Adipocyte (in vitro differentiated cells): ENCODE measurements around the gene RAP1GAP.
"Not testable (repeated sequence)": the region's sequence is repeated elsewhere in the genome, so short reads cannot be mapped to it uniquely, and the experiment has no call there.

Source experiments
- DNase-seq: peaks from one replicate; pipeline ENCODE4 v3.0.0-alpha.2; 2015; ENCODE audit warnings: low read depth
- H3K27me3 ChIP-seq: replicated peaks from 2 replicates; pipeline ENCODE4 v1.7.0; 2013; ENCODE audit warnings: mild to moderate bottlenecking, low read length, moderate library complexity; ENCODE audit not compliant: control insufficient read depth, insufficient read depth
- H3K36me3 ChIP-seq: 2 replicates; pipeline ENCODE4 v1.7.0; 2013; ENCODE audit warnings: low read length, mild to moderate bottlenecking, moderate library complexity; ENCODE audit not compliant: control insufficient read depth, insufficient read depth, severe bottlenecking
- H3K4me1 ChIP-seq: 2 replicates; pipeline ENCODE4 v1.7.0; 2013; ENCODE audit warnings: mild to moderate bottlenecking, low read length, moderate library complexity; ENCODE audit not compliant: control insufficient read depth, insufficient read depth
- H3K4me3 ChIP-seq: 2 replicates; pipeline ENCODE4 v1.7.0; 2013; ENCODE audit warnings: mild to moderate bottlenecking, low read length, moderate library complexity
- H3K9ac ChIP-seq: 2 replicates; pipeline ENCODE4 v1.7.0; 2013; ENCODE audit warnings: mild to moderate bottlenecking, low read length, moderate library complexity
- H3K9me3 ChIP-seq: 2 replicates; pipeline ENCODE4 v1.7.0; 2013; ENCODE audit warnings: mild to moderate bottlenecking, low read length, moderate library complexity; ENCODE audit not compliant: control insufficient read depth

RAP1GAP gene

GRCh38 chr1:21674957-21675356 lies 5.8 kb upstream of the RAP1GAP start:
- Histone ChIP-seq H3K4me3 (no peak overlapping the region), H3K27me3 (no peaks in the 10 kb centered on the region), H3K9ac (no peak overlapping the region), H3K4me1 (peaks cover 31% of the 10 kb centered on the region), H3K36me3 (peaks cover 19% of the 10 kb centered on the region), H3K9me3 (no peaks in the 10 kb centered on the region)
- DNase-seq, result peak; percentile 24

DNA sequence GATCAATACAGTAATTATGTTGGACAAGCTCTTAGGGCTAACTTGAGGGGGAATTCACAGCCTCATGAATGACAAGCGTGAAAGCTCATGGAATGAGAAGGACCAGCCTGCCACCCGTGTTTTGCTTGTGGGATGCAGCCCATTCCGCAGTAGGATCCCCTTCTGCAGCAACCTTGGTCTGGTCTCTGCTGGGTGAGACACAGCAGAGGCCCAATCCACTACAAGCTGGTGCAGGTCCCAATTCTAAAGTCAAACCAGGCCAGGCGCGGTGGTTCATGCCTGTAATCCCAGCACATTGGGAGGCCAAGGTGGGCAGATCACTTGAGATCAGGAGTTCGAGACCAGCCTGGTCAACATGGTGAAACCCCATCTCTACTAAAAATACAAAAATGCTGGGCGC lies 4.7 kb upstream of the RAP1GAP start:
- peaks cover 28% of the 10 kb centered on the region for H3K4me1 ChIP-seq
- H3K9me3 ChIP-seq, H3K27me3 ChIP-seq, H3K4me3 ChIP-seq, DNase-seq: not testable (repeated sequence)
- H3K9ac ChIP-seq, result peak overlapping the region; percentile 27
- peaks cover 12% of the 10 kb centered on the region for H3K36me3 ChIP-seq

- Histone ChIP-seq H3K4me1 (peaks cover 28% of the 10 kb centered on the region), H3K9me3 (no peaks in the 10 kb centered on the region)
Observed at GRCh38 chr1:21673277-21673780, 4.2 kb upstream of the RAP1GAP start.

DNA sequence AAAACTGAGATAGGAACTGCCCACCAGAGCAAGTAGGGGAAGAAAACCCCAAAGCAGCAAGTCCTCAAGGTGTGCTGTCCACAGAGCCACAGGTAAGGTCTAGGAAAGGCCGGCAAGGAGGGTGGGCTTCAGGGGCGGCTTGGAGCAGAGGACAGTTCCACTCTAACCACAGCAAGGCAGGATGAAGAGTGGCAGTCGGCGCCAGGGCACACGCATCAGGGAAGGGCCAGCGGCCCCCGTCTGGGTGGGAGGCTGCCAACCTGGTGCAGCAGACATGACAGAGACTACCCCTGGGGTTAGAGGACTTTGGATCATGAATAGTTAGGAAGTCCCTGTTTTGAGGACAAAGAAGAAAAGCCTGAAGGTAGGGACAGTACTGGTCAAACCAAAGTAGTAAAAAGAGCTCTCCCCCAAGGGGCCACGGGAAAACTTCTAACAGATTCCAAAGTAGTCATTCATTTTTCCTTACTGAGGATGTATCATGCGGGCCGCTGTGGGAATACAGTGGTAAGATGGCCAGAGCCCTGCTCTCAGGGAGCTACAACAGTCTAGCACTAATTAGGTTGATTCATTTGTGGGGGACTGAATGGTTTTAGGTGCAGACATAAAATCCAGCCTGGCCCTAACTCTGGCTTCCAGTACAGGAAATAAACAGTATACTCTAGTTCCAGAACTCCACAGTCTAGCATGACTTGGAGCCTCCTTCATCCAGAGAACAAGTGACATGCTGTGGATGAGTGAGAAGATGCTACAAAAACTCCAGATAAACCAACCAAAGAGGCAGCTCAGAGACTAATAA lies 3.5 kb upstream of the RAP1GAP start:
- Histone ChIP-seq H3K36me3 (peaks cover 4% of the 10 kb centered on the region), H3K27me3 (no peaks in the 10 kb centered on the region), H3K4me3 (peak overlapping the region; percentile 49), H3K9me3 (no peaks in the 10 kb centered on the region), H3K9ac (peak overlapping the region; percentile 27), H3K4me1 (peaks cover 28% of the 10 kb centered on the region)
- no peak for DNase-seq

More at GRCh38 chr1:21673277-21673780, 4.2 kb upstream of the RAP1GAP start:
- H3K27me3 ChIP-seq, result no peaks in the 10 kb centered on the region
- H3K4me3 ChIP-seq, result peak overlapping the region; percentile 49
- H3K36me3 ChIP-seq, result peaks cover 8% of the 10 kb centered on the region
- peak; percentile 40 for DNase-seq
- H3K9ac ChIP-seq, result peak overlapping the region; percentile 27

GRCh38 chr1:21671915-21672314 lies 2.8 kb upstream of the RAP1GAP start:
- Histone ChIP-seq H3K27me3 (no peaks in the 10 kb centered on the region), H3K4me1 (peaks cover 28% of the 10 kb centered on the region), H3K4me3 (no peak overlapping the region), H3K9me3 (no peaks in the 10 kb centered on the region), H3K36me3 (peaks cover 2% of the 10 kb centered on the region), H3K9ac (no peak overlapping the region)
- DNase-seq, result no peak

DNA sequence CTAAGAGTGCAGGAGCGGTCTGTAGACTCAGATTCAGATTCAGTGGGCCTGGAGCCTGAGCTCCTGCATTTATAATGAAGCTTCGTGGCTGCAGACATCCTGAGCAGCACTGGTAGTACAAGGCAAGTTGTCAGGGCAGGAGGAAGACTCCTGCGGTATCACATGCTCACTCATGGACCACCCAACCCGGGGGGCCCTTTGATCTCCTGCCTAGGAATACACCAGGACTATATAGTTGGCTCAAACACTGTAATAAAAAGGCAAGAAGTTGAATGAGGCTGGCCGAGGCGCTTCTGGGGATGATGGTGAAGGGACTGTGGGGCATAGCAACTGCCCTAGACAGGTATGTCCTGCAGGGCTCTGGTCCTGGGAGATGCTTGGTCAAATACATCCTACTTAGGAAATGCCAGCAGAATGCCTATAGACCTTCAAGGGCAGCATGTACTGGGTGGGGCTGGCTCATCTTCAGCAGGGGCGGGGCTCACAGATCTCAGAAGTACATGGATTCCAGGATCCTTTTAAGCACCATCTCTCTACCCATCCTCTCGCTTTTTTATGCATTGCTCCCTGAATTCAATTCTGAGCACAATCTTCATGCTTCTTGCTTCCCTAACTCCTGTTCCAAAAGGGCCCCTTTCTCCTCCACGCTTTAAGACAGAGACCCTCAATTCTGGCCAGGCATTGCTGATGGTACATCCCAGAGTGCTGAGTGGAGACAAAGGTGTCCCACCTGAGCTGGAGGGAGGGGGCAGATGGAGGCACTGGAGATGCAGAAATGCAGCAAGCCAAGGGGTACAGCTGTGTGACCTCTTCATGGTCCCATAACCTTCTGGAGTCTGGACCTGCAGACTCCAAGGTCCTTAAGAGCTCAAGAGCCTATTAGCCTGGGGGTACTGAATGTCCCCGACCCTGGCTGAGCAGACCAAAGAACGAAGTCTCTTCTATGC lies 2.1 kb upstream of the RAP1GAP start:
- Histone ChIP-seq H3K9ac (no peak overlapping the region), H3K4me1 (peaks cover 33% of the 10 kb centered on the region), H3K27me3 (no peaks in the 10 kb centered on the region), H3K36me3 (no peaks in the 10 kb centered on the region), H3K9me3 (no peaks in the 10 kb centered on the region), H3K4me3 (no peak overlapping the region)
- DNase-seq, result no peak

DNA sequence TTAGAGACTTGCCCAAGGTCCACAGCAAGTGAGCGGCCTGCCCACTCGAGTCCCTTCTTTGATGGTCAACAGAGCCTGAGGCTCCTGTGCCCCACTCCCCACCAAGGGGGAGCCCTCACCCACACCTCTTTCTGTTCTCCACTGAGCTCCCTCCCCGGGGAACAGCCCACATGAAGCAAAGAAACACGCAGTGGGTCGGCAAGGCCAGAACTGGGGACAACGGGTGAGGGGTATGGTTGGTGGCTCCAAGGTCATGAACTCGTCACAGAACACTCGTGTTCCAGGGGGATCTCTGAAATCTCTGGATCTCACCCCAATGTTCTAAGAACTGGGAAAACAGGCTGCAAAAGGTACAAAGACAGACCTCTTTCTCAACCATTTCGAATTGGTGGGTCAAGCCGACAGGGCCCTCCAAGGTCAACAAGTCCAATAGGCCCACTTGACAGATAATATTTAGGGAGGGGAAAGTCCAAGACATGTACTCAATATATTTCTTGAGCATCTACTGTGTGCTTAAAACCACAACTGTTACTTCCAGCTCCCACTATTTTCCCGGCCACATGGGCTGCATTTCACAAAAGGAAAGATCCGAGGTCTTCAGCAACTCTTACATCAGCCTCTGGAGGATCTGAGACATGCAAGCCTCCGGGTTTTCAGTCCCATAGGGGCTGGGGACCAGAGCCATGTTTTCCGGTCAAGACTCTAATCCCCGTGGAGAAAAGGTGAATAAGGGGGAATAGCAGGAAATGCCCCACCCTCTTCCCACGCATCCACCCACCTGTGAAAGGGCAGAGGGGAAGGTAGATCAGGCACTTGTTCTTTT lies 1.1 kb upstream of the RAP1GAP start:
- Histone ChIP-seq H3K9me3 (no peaks in the 10 kb centered on the region), H3K4me3 (no peak overlapping the region), H3K4me1 (peaks cover 43% of the 10 kb centered on the region), H3K36me3 (no peaks in the 10 kb centered on the region), H3K9ac (no peak overlapping the region), H3K27me3 (no peaks in the 10 kb centered on the region)
- DNase-seq, result no peak

DNA sequence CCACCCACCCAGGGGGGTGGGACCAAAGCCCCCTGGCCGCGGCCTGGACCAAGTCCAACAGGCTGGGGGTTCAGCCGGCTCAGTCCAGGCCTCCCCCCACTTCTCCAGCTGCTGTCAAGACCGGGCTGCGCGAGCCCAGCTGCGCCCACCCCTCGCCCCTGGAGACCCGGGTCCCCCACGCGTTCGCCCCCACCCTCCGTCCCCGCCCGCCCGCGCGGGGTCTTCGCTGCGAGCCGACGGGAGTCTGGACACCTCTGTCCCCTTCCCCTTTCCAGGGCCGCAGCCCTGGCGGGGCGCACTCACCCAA lies 253 bp downstream of the RAP1GAP start:
- no peaks in the 10 kb centered on the region for H3K27me3 ChIP-seq
- DNase-seq, result no peak
- no peaks in the 10 kb centered on the region for H3K9me3 ChIP-seq
- H3K4me3 ChIP-seq, result peak overlapping the region; percentile 57
- peaks cover 42% of the 10 kb centered on the region for H3K4me1 ChIP-seq
- H3K36me3 ChIP-seq, result no peaks in the 10 kb centered on the region
- H3K9ac ChIP-seq, result no peak overlapping the region

DNA sequence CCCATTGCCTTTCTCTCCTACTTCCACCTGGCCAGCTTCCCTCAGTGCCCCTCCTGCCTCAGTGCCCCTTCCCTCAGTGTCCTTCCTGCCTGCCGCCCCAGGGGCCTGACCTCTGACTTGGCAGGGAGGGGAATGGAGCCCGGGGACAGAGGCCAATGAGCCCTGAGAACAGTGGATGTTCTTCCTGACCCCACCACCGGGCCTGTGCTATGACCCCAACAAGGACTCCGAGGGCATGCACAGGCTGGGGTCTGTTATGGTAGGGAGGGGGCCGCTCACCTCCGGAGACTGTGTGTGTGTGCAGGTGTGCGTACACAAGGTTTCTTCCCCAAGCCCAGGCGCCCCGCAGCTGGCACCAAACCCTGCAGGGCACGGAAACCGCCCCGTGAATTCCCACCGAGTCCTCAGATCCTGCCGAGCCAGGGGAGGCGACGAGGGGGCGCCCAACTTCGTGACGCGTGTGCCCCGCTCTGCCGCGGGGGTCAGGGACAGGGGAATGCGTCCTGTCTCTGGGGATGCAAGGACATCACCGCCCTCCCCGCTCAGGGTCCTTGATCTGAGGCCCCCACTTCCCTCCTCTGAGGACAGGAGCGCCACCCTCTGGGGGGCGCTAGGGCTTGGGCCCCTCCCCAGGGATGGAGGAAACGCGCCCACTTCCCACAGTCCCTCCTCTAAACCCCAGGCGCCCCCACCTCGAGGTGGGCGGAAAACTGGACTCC lies 766 bp downstream of the RAP1GAP start:
- Histone ChIP-seq H3K27me3 (no peaks in the 10 kb centered on the region), H3K4me3 (no peak overlapping the region), H3K9me3 (no peaks in the 10 kb centered on the region), H3K36me3 (no peaks in the 10 kb centered on the region), H3K9ac (no peak overlapping the region), H3K4me1 (peaks cover 37% of the 10 kb centered on the region)
- no peak for DNase-seq

DNA sequence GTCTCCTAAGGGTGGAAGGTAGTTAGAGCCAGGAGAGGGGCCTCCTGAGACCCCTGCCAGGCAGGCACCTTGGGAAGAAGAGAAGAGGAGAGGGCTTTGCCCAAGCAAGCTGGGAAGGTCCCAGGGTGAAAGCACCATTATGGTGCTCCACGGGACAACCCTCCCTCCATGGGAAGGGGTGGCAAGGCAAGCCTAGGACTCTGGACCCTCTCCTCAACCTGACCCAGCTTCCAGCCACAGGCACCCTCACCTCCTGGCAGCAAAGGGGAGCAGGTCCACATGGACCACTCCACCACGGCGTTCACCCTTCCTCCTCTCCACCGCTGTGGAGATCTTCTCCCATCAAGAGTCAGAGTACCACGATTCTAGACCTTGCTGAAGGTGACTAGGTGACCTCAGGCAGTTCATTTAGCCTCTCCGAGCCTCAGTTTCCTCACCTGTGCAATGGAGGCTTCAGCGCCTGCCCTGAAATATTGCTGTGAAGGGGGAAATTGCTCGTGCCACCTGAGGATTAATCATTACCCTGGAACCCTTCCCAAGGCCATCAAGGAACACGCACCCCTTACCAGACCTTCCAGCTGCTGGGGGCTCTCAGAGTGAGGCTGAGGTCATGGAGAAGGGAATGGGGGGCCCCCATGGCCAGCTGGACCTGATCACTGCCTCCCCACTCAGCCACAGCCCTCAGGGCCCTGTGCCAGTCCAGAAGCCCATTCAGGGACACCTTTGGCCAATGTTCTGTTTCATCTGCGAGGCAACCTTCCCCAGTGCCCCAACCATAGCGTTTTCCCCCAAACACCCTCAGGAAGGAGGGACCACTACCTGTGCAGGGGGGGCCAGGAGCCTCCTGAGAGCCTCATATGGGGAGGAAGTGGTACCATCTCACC lies 1.6 kb downstream of the RAP1GAP start:
- DNase-seq, result no peak
- H3K4me3 ChIP-seq, result no peak overlapping the region
- H3K36me3 ChIP-seq, result no peaks in the 10 kb centered on the region
- peaks cover 29% of the 10 kb centered on the region for H3K4me1 ChIP-seq
- no peaks in the 10 kb centered on the region for H3K9me3 ChIP-seq
- H3K9ac ChIP-seq, result no peak overlapping the region
- no peaks in the 10 kb centered on the region for H3K27me3 ChIP-seq
